Body of pancreas (tissue), 4 donors: Measurements from ENCODE around the gene CISD3.

Source experiments
- CTCF ChIP-seq, 7 experiments: fragments of 450-650 bp in 4 of 7; fragments of 200-600 bp in 3 of 7; sonication (generic) in 3 of 7; IDR thresholded peaks; one replicate each; pipeline ENCODE4 v1.5.1; 2016 to 2019; ENCODE audit warnings: antibody characterized with exemption in 7 of 7
- POLR2A ChIP-seq, 3 donors: fragments of 450-650 bp; IDR thresholded peaks; one replicate each; pipeline ENCODE4 v1.6.1; 2016; ENCODE audit warnings: antibody characterized with exemption in 3 of 3, mild to moderate bottlenecking in 2 of 3

GRCh38 chr17:38690386-38690785 is 39.8 kb upstream of the CISD3 start:
- TF ChIP-seq CTCF (IDR thresholded peaks at IDR 0.05) (no peak), POLR2A (IDR thresholded peaks at IDR 0.05) (no peak)
